SK-N-SH (cell line): Measurements from ENCODE around the gene MEG3. TPM values are rescaled to one million over a fixed set of nuclear protein-coding genes. Genes with fewer than 3 reads are reported as not detected.

ENCODE experiments used
- CTCF ChIA-PET: fragments of 300-600, 350-600 bp; formaldehyde crosslinking; extraction: SDS; loops from one replicate; lab custom pipeline; 2021; lab: Yijun Ruan, JAX
- POLR2A ChIA-PET: fragments of 350-600 bp; sonication (Branson Sonifier 250); formaldehyde crosslinking; extraction: SDS; loops from one replicate; lab custom pipeline; 2020; ENCODE audit warnings: antibody characterized with exemption, inconsistent platforms; lab: Yijun Ruan, JAX
- DNase-seq: peaks from one replicate; pipeline ENCODE4 v3.0.0; 2012
- H2AFZ ChIP-seq: fragments of 200-600 bp; sonication (generic); 2 replicates; pipeline ENCODE4 v1.8.1; 2016; ENCODE audit warnings: antibody characterized with exemption, mild to moderate bottlenecking, low read depth
- H3F3A ChIP-seq: fragments of 200-600 bp; sonication (generic); replicated peaks from 2 replicates; pipeline ENCODE3; 2016; ENCODE audit warnings: antibody characterized with exemption, mild to moderate bottlenecking; ENCODE audit not compliant: insufficient read depth
- H3K27ac ChIP-seq, 2 experiments: fragments of 200-500 bp in 1 of 2; fragments of 200-600 bp in 1 of 2; sonication (Bioruptor generic) in 1 of 2; sonication (generic), shearing (Covaris generic) in 1 of 2; 2 replicates each; pipeline versions ENCODE4 v1.5.1 to v1.6.1; 2014 to 2016; ENCODE audit warnings: low read depth in 2 of 2, inconsistent platforms in 1 of 2, low read length in 1 of 2, mild to moderate bottlenecking in 1 of 2, mixed read lengths in 1 of 2
- H3K27me3 ChIP-seq: fragments of 200-600 bp; sonication (generic), shearing (Covaris generic); 2 replicates; pipeline ENCODE4 v1.6.1; 2016; ENCODE audit warnings: mixed run types; ENCODE audit not compliant: insufficient read depth
- H3K36me3 ChIP-seq, 2 experiments: fragments of 200-500 bp in 1 of 2; fragments of 200-600 bp in 1 of 2; sonication (Bioruptor generic) in 1 of 2; sonication (generic) in 1 of 2; replicated peaks in 1 of 2; 2 replicates each; pipeline versions ENCODE3 to v1.5.1; 2014 to 2016; ENCODE audit warnings: low read length in 1 of 2, mild to moderate bottlenecking in 1 of 2; ENCODE audit not compliant: insufficient read depth in 2 of 2, control insufficient read depth in 1 of 2
- H3K4me1 ChIP-seq, 2 experiments: fragments of 200-500 bp in 1 of 2; fragments of 200-600 bp in 1 of 2; sonication (Bioruptor generic) in 1 of 2; sonication (generic), shearing (Covaris generic) in 1 of 2; 2 replicates each; pipeline versions ENCODE4 v1.5.1 to v1.6.1; 2014 to 2016; ENCODE audit warnings: low read depth in 1 of 2, low read length in 1 of 2, mixed run types in 1 of 2; ENCODE audit not compliant: insufficient read depth in 2 of 2, control insufficient read depth in 1 of 2
- H3K4me2 ChIP-seq: fragments of 200-600 bp; sonication (generic), shearing (Covaris generic); 2 replicates; pipeline ENCODE4 v1.6.1; 2017; ENCODE audit warnings: mixed run types
- H3K4me3 ChIP-seq, 2 experiments: fragments of 200-500 bp in 1 of 2; fragments of 200-600 bp in 1 of 2; sonication (Bioruptor generic) in 1 of 2; sonication (generic), shearing (Covaris generic) in 1 of 2; 2 replicates each; pipeline versions ENCODE4 v1.5.1 to v1.8.1; 2014 to 2016; ENCODE audit warnings: low read depth in 2 of 2, inconsistent platforms in 1 of 2, low read length in 1 of 2, mild to moderate bottlenecking in 1 of 2, mixed read lengths in 1 of 2, moderate library complexity in 1 of 2
- H3K79me2 ChIP-seq: fragments of 200-600 bp; sonication (generic); 2 replicates; pipeline ENCODE4 v1.8.1; 2017; ENCODE audit warnings: mild to moderate bottlenecking; ENCODE audit not compliant: insufficient read depth
- H3K9ac ChIP-seq: fragments of 200-600 bp; sonication (generic); 2 replicates; pipeline ENCODE4 v1.6.1; 2017; ENCODE audit warnings: mixed run types
- H3K9me2 ChIP-seq: fragments of 200-600 bp; sonication (generic); 2 replicates; pipeline ENCODE4 v1.6.1; 2017; ENCODE audit warnings: mixed run types
- H3K9me3 ChIP-seq: fragments of 200-600 bp; sonication (generic); 2 replicates; pipeline ENCODE4 v1.6.1; 2017; ENCODE audit warnings: mixed run types, mild to moderate bottlenecking, moderate library complexity
- H4K20me1 ChIP-seq: fragments of 200-600 bp; sonication (generic); 2 replicates; pipeline ENCODE4 v1.6.1; 2017; ENCODE audit warnings: mild to moderate bottlenecking, mixed run types; ENCODE audit not compliant: insufficient read depth
- EP300 ChIP-seq, 2 experiments: IDR thresholded peaks; 2 replicates each; pipeline versions ENCODE4 v1.4.0 to v1.6.1; 2012; ENCODE audit warnings: borderline replicate concordance in 1 of 2, low read depth in 1 of 2, low read length in 1 of 2
- FOSL2 ChIP-seq: IDR thresholded peaks from 2 replicates; pipeline ENCODE4 v1.4.0; 2012; ENCODE audit warnings: low read depth, mild to moderate bottlenecking, moderate library complexity, borderline replicate concordance
- FOXJ3 ChIP-seq: sonication (generic); formaldehyde crosslinking; IDR thresholded peaks from 2 replicates; pipeline ENCODE4 v1.5.1; 2020; ENCODE audit warnings: mild to moderate bottlenecking, missing genetic modification reagents
- GABPA ChIP-seq: IDR thresholded peaks from 2 replicates; pipeline ENCODE4 v1.4.0; 2012; ENCODE audit warnings: low read depth, mild to moderate bottlenecking
- IRF3 ChIP-seq: fragments of 150-350 bp; IDR thresholded peaks from 2 replicates; pipeline ENCODE4 v1.6.1; 2016; ENCODE audit warnings: mild to moderate bottlenecking, low read depth, low read length
- JUND ChIP-seq: IDR thresholded peaks from 2 replicates; pipeline ENCODE4 v1.4.0; 2012
- MEF2A ChIP-seq: IDR thresholded peaks from 2 replicates; pipeline ENCODE4 v1.4.0; 2012; ENCODE audit warnings: low read depth, borderline replicate concordance
- RAD21 ChIP-seq: IDR thresholded peaks from 2 replicates; pipeline ENCODE4 v1.6.1; 2012; ENCODE audit warnings: mild to moderate bottlenecking, low read length
- RCOR1 ChIP-seq: fragments of 150-350 bp; IDR thresholded peaks from 2 replicates; pipeline ENCODE4 v1.6.1; 2017; ENCODE audit warnings: antibody characterized with exemption, low read length
- REST ChIP-seq: IDR thresholded peaks from 2 replicates; pipeline ENCODE4 v1.6.1; 2012; ENCODE audit warnings: mild to moderate bottlenecking, low read depth, low read length, moderate library complexity
- RFX5 ChIP-seq: IDR thresholded peaks from 2 replicates; pipeline ENCODE4 v1.6.1; 2012; ENCODE audit warnings: mild to moderate bottlenecking, improper control_type of control experiment, low read length
- SIN3A ChIP-seq: IDR thresholded peaks from 2 replicates; pipeline ENCODE4 v1.6.1; 2012; ENCODE audit warnings: low read depth, mild to moderate bottlenecking, low read length, moderate library complexity, borderline replicate concordance
- TEAD4 ChIP-seq: IDR thresholded peaks from 2 replicates; pipeline ENCODE4 v1.4.0; 2012; ENCODE audit warnings: mild to moderate bottlenecking, borderline replicate concordance; ENCODE audit not compliant: insufficient read depth
- YY1 ChIP-seq: IDR thresholded peaks from 2 replicates; pipeline ENCODE4 v1.4.0; 2012; ENCODE audit warnings: low read depth, mild to moderate bottlenecking
- ZBTB33 ChIP-seq: IDR thresholded peaks from 2 replicates; pipeline ENCODE4 v1.4.0; 2012; ENCODE audit warnings: low read depth, borderline replicate concordance
- WGBS: methylation state at CpG from one replicate; pipeline ENCODE4 v1.1.6; 2017; ENCODE audit warnings: low lambda C conversion rate; 5-methylcytosine and 5-hydroxymethylcytosine counted together
- polyA plus RNA-seq, 3 experiments: library from polyadenylated mRNA; depleted of rRNA; stranded (reverse); fragments of >200 nt; gene quantifications; 2 replicates each; pipeline ENCODE4 v1.2.3, GENCODE V29; 2012

MEG3 gene
- polyA plus RNA-seq, 1 of the 3 experiments (the other 2 are of a cell fraction) = not detected

GRCh38 chr14:100834082-100834793 is 8.3 kb downstream of the MEG3 start:
- Histone ChIP-seq H3F3A (no peaks in the 10 kb centered on the region), H3K9me3 (no peaks in the 10 kb centered on the region), H3K9me2 (no peaks in the 10 kb centered on the region), H2AFZ (no peak overlapping the region), H3K4me1 (peaks cover 0 to 24% of the 10 kb centered on the region in 2 experiments; a peak in 1 of 4 replicates), H4K20me1 (no peaks in the 10 kb centered on the region), H3K36me3 (no peaks in the 10 kb centered on the region), H3K4me2 (no peak overlapping the region), H3K4me3 (no peak overlapping the region), H3K9ac (no peak overlapping the region), H3K27me3 (no peaks in the 10 kb centered on the region), H3K79me2 (no peaks in the 10 kb centered on the region), H3K27ac (no peak overlapping the region)
- DNase-seq = no peak
- POLR2A ChIA-PET = no interaction called here
- 47% methylated on average over 15 of the region's 15 CpGs for WGBS
- no peak for TF ChIP-seq TEAD4
- no peak for TF ChIP-seq REST
- TF ChIP-seq RFX5 = no peak
- TF ChIP-seq GABPA = no peak
- TF ChIP-seq MEF2A = no peak
- no peak for TF ChIP-seq ZBTB33
- no peak for TF ChIP-seq YY1
- no peak for TF ChIP-seq RCOR1
- no peak for TF ChIP-seq RAD21
- CTCF ChIA-PET = interaction anchor here (1.3 kb wide), 1 partner anchor 19 kb away, joined by 3 read pairs; no protein-coding TSS in a partner anchor

GRCh38 chr14:100834794-100835547 is 9.1 kb downstream of the MEG3 start:
- H3K9me2 ChIP-seq = no peaks in the 10 kb centered on the region
- CTCF ChIA-PET = interaction anchor here (1.3 kb wide), 1 partner anchor 20 kb away, joined by 3 read pairs; no protein-coding TSS in a partner anchor
- H3F3A ChIP-seq = no peaks in the 10 kb centered on the region
- H3K4me2 ChIP-seq = no peak overlapping the region
- no peak overlapping the region for H3K4me3 ChIP-seq
- H3K79me2 ChIP-seq = no peaks in the 10 kb centered on the region
- POLR2A ChIA-PET = no interaction called here
- no peak overlapping the region for H3K27ac ChIP-seq
- DNase-seq = no peak
- H3K36me3 ChIP-seq = no peaks in the 10 kb centered on the region
- no peak overlapping the region for H3K9ac ChIP-seq
- H3K27me3 ChIP-seq = no peaks in the 10 kb centered on the region
- WGBS = 60% methylated on average over 11 of the region's 29 CpGs
- no peaks in the 10 kb centered on the region for H4K20me1 ChIP-seq
- H3K4me1 ChIP-seq = peaks cover 0 to 28% of the 10 kb centered on the region in 2 experiments; a peak in 1 of 4 replicates
- H2AFZ ChIP-seq = no peak overlapping the region
- H3K9me3 ChIP-seq = no peaks in the 10 kb centered on the region
- TF ChIP-seq IRF3 = no peak
- TF ChIP-seq EP300 (IDR thresholded peaks at IDR 0.05; ENCODE audit: borderline replicate concordance in 1 of 2, low read depth in 1 of 2, low read length in 1 of 2) = no peak
- no peak for TF ChIP-seq SIN3A
- TF ChIP-seq FOXJ3 (CRISPR knock-in tag) = no peak
- no peak for TF ChIP-seq FOSL2
- TF ChIP-seq JUND = no peak
- no peak for TF ChIP-seq RAD21
